ENCODE data around the gene SIL1. TPM values are rescaled to one million over a fixed set of nuclear protein-coding genes. Genes with fewer than 3 reads are reported as not detected.
A peak's percentile ranks its signal among the peaks of the same experiment; 100 is the strongest.

SIL1 gene
- total RNA-seq, 1 experiment from 2014 or later, result 10.7 TPM

DNA sequence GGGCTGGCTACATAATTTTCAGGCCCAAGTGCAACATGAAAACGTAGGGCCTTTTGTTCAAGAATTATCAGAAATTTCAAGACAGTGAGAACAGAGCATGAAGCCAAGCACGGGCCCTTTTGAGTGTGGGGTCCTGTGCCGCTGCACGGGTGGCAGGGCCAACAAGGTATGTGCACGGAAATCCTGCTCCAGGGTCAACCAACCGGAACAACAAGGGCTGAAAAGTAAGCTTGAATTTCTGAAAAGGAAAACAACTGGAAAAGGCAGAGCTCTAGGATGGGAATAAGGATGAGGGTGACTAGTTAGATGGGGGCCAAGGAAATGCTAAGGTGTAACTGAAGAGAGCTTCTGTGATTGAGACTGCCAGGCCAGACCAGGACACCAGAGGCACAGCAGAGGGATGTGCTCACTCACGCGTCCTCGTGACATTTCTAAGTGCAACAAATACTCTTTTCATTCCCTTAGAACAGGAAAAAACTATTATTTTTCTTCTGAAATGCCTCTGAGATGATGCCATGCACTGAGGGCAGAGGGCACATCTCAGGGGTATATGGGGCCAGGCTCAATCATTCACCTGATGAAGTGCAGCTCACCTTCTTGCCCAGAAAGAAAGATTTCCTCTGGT lies 242.4 kb downstream of the SIL1 start:
- POLR2A ChIA-PET, result no interaction called here
- CTCF ChIA-PET, result interaction anchor here (3.0 kb wide), 1 partner anchor 9 kb away, joined by 9 read pairs; no protein-coding TSS in a partner anchor
- H3K27ac Mint-ChIP-seq, result peak overlapping the region; percentile 19; the same call in 1 of the 2 replicates

More for the DNA sequence above, 242.4 kb downstream of the SIL1 start:
- H3K4me3 Mint-ChIP-seq, result no peak overlapping the region
- H3K27me3 Mint-ChIP-seq (ENCODE audit: low read depth), result no peaks in the 10 kb centered on the region
- peaks cover 20% of the 10 kb centered on the region for H3K4me1 Mint-ChIP-seq
- no peak for ATAC-seq
- no peaks in the 10 kb centered on the region for H3K9me3 Mint-ChIP-seq
- no peak for TF ChIP-seq NR2C2 (CRISPR knock-in tag; IDR thresholded peaks at IDR 0.05)
- TF ChIP-seq ZNF317 (CRISPR knock-in tag; IDR thresholded peaks at IDR 0.05; ENCODE audit: borderline replicate concordance, low read depth), result no peak
- TF ChIP-seq NR1H2 (CRISPR knock-in tag; IDR thresholded peaks at IDR 0.05), result no peak
- TF ChIP-seq E2F1 (CRISPR knock-in tag; IDR thresholded peaks at IDR 0.05), result no peak
- TF ChIP-seq ESRRA (CRISPR knock-in tag; IDR thresholded peaks at IDR 0.05; ENCODE audit: borderline replicate concordance), result no peak
- no peak for TF ChIP-seq TEAD4 (CRISPR knock-in tag; IDR thresholded peaks at IDR 0.05)
- TF ChIP-seq CREB1 (CRISPR knock-in tag; IDR thresholded peaks at IDR 0.05), result no peak
- TF ChIP-seq, protein P1, sequence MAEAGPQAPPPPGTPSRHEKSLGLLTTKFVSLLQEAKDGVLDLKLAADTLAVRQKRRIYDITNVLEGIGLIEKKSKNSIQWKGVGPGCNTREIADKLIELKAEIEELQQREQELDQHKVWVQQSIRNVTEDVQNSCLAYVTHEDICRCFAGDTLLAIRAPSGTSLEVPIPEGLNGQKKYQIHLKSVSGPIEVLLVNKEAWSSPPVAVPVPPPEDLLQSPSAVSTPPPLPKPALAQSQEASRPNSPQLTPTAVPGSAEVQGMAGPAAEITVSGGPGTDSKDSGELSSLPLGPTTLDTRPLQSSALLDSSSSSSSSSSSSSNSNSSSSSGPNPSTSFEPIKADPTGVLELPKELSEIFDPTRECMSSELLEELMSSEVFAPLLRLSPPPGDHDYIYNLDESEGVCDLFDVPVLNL (CRISPR knock-in tag; IDR thresholded peaks at IDR 0.05; ENCODE audit: borderline replicate concordance, low read depth), result no peak
- TF ChIP-seq NFATC4 (CRISPR knock-in tag; IDR thresholded peaks at IDR 0.05), result no peak
- TF ChIP-seq RELA (CRISPR knock-in tag; IDR thresholded peaks at IDR 0.05; ENCODE audit: borderline replicate concordance), result no peak
- no peak for TF ChIP-seq FOXP4 (CRISPR knock-in tag; IDR thresholded peaks at IDR 0.05)
- no peak for TF ChIP-seq CTCF (IDR thresholded peaks at IDR 0.05)
- no peak for TF ChIP-seq EMX1 (CRISPR knock-in tag; IDR thresholded peaks at IDR 0.05)
- TF ChIP-seq, protein P2, sequence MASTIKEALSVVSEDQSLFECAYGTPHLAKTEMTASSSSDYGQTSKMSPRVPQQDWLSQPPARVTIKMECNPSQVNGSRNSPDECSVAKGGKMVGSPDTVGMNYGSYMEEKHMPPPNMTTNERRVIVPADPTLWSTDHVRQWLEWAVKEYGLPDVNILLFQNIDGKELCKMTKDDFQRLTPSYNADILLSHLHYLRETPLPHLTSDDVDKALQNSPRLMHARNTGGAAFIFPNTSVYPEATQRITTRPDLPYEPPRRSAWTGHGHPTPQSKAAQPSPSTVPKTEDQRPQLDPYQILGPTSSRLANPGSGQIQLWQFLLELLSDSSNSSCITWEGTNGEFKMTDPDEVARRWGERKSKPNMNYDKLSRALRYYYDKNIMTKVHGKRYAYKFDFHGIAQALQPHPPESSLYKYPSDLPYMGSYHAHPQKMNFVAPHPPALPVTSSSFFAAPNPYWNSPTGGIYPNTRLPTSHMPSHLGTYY (CRISPR knock-in tag; IDR thresholded peaks at IDR 0.05), result no peak
- TF ChIP-seq, protein P3, sequence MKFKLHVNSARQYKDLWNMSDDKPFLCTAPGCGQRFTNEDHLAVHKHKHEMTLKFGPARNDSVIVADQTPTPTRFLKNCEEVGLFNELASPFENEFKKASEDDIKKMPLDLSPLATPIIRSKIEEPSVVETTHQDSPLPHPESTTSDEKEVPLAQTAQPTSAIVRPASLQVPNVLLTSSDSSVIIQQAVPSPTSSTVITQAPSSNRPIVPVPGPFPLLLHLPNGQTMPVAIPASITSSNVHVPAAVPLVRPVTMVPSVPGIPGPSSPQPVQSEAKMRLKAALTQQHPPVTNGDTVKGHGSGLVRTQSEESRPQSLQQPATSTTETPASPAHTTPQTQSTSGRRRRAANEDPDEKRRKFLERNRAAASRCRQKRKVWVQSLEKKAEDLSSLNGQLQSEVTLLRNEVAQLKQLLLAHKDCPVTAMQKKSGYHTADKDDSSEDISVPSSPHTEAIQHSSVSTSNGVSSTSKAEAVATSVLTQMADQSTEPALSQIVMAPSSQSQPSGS (CRISPR knock-in tag; IDR thresholded peaks at IDR 0.05; ENCODE audit: borderline replicate concordance, low read depth), result no peak
- TF ChIP-seq ZNF281 (CRISPR knock-in tag; IDR thresholded peaks at IDR 0.05), result no peak
- TF ChIP-seq GRHL2 (CRISPR knock-in tag; IDR thresholded peaks at IDR 0.05; ENCODE audit: insufficient replicate concordance, severe bottlenecking), result no peak
- no peak for TF ChIP-seq SMAD3 (CRISPR knock-in tag; IDR thresholded peaks at IDR 0.05; ENCODE audit: borderline replicate concordance)
- no peak for TF ChIP-seq FOXP1 (CRISPR knock-in tag; IDR thresholded peaks at IDR 0.05; ENCODE audit: borderline replicate concordance)
- no peaks in the 10 kb centered on the region for H3K36me3 Mint-ChIP-seq
- DNase-seq (ENCODE audit: low spot score), result no peak

Measured in WTC11 (cell line).